ENCODE results near the gene RTP1.
"Not testable (repeated sequence)": the region's sequence is repeated elsewhere in the genome, so short reads cannot be mapped to it uniquely, and the experiment has no call there.

The RTP1 gene, protein sequence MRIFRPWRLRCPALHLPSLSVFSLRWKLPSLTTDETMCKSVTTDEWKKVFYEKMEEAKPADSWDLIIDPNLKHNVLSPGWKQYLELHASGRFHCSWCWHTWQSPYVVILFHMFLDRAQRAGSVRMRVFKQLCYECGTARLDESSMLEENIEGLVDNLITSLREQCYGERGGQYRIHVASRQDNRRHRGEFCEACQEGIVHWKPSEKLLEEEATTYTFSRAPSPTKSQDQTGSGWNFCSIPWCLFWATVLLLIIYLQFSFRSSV

DNA sequence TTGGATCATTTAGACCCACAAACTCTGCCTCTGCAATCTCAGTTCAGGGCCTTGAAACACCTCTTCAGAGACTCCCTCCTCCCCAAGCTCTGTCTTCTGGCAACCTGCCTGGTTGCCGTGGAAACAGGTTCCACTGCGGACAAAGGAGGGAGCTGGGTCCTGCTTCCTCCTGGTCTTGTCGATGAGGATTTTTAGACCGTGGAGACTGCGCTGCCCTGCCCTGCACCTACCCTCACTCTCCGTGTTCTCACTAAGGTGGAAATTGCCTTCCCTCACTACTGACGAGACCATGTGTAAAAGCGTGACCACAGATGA, at the start of gene RTP1:
Gene RTP1, plus strand, starts transcription at position 152 of the 315 bp plus-strand sequence. Its CDS starts 30 bp downstream, at position 182.
- H3K27ac Mint-ChIP-seq = no peak within 1 kb of the TSS
- H3K9me3 Mint-ChIP-seq = no peaks in the 10 kb centered on the region
- H3K27me3 Mint-ChIP-seq = peaks cover 11% of the 10 kb centered on the region
- DNase-seq = no peak
- no peak within 1 kb of the TSS for H3K4me3 Mint-ChIP-seq
- no peak for ATAC-seq
- H3K4me1 Mint-ChIP-seq = no peaks in the 10 kb centered on the region

DNA sequence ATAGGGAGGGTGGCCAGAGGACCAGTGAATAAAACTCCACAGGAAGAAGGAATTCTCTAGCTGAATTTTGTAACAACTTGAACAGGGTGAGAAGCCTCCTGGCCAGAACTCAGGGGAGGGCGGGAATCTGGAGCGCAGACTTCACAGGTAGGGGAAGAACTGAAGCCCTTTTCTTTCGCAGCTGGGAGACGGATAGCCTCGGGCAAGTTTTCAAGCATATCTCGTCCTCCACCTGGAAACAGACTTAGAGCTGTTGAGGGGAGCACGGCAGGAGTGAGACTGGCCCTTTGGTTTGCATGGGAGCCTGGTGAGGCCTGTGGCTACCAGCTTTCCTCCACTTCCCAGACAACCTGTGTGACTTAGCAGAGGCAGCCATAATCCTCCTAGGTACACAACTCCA, 47.1 kb upstream of the RTP1 start:
- H3K4me3 Mint-ChIP-seq = no peak overlapping the region
- peaks cover 12% of the 10 kb centered on the region for H3K27me3 Mint-ChIP-seq
- DNase-seq (no peak), ATAC-seq (no peak)
- H3K4me1 Mint-ChIP-seq = peaks cover 14% of the 10 kb centered on the region
- H3K27ac Mint-ChIP-seq = no peak overlapping the region
- peaks cover 15 to 16% of the 10 kb centered on the region in 2 donors for H3K9me3 Mint-ChIP-seq

DNA sequence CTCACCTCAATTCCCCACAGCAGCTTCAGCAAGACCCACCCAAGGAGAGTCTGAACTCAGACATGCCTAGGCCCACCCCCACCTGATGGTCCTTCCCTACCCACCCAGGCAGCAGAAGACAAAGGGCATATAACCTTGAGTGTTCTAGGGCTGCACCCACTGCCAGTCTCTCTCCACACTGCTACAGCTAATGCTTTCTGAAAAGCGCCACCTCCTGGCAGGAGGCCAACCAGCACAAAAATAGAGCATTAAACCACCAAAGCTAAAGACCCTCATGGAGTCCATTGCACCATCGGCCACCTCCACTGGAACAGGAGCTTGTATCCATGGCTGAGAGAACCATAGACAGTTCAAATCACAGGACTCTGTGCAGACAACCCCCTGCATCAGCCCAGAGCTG, 46.7 kb upstream of the RTP1 start:
- Mint-ChIP-seq H3K27me3 (peaks cover 13% of the 10 kb centered on the region), H3K27ac (peak overlapping the region; percentile 29 to 74), H3K4me1 (peaks cover 14% of the 10 kb centered on the region), H3K4me3 (no peak overlapping the region), H3K9me3 (peaks cover 13% of the 10 kb centered on the region in 2 donors)
- ATAC-seq = peak; percentile 82
- peak; percentile 50 to 68 for DNase-seq

DNA sequence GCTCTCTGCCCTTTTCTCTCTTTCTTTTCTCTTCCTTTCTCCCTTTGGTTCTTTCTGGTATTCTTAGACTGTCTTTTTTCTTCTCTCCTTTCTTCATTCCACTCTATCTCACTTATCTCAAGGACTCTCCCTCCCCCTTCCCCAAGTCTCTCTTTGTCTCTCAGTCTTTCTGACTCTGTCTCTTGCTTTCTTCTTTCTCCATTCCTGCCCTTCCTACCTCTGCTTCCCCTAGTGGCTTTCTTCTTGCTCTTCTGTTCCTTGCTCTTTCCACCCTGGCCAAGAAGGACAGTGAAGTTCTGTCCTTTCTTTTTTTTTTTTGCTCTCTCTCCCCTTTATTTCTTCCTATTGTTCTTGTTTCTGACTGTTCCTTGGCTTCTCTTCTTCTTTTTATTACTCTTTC, 35.7 kb upstream of the RTP1 start:
- Mint-ChIP-seq H3K27ac (no peak overlapping the region), H3K4me1 (no peaks in the 10 kb centered on the region), H3K9me3 (peaks cover 7 to 10% of the 10 kb centered on the region in 2 donors), H3K4me3 (no peak overlapping the region), H3K27me3 (peaks cover 9% of the 10 kb centered on the region)
- ATAC-seq = no peak
- no peak for DNase-seq

DNA sequence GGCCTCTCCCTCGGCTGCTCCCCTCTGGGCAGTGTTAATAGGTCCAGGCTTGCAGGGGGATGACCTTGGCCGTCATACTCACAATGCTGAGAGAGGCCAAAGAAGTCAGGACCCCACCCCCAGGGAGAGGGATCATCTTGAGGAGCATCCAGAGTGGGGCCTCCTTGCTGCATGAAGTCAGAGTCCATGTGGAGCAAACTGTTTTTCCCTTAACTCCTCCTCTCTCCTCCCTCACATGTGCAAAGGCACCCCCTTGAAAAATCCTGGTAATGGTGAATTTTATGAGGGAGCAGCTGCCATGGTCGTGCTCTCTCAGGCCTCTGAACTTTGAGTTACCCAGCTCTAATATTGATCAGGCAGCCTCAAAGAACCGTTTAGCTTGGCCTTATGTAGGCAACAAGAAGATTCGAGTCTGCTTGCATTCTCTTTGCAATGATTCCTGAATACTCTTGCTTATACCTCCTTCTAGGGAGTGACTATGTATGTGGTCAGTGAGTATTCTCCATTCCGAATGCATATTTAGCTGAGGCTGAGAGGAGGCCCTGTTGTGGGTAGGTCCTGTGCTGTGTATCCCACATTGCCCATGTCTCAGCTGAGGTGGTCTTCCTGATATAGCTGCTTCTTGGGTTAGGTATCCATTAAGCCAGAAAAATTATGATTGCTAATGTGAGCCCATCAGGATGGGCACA, 34.9 kb upstream of the RTP1 start:
- peaks cover 7 to 10% of the 10 kb centered on the region in 2 donors for H3K9me3 Mint-ChIP-seq
- no peak for DNase-seq
- no peak for ATAC-seq
- no peak overlapping the region for H3K4me3 Mint-ChIP-seq
- peaks cover 9% of the 10 kb centered on the region for H3K27me3 Mint-ChIP-seq
- H3K27ac Mint-ChIP-seq = peak overlapping the region in 1 of 2 donors; percentile 37
- H3K4me1 Mint-ChIP-seq = no peaks in the 10 kb centered on the region

DNA sequence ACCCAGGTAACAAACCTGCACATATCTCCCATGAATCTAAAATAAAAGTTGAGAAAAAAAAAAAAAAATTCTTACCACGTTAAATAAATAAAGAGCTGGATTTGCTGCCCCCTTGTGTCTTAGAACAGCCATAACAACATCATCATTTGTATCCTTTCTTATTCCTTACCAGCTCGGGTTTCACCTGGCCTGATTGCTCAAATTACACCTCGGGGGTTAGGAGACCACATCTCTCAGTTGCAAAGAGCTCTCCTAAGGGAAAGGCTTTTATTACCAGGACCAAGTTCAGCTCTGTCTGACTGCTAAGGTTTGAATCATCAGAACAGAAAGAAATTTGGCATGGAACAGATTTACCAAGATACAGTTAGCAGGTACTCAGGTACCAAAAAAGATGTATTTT, 32.1 kb upstream of the RTP1 start:
- no peak overlapping the region for H3K27ac Mint-ChIP-seq
- ATAC-seq = peak; percentile 64
- no peaks in the 10 kb centered on the region for H3K9me3 Mint-ChIP-seq
- H3K27me3 Mint-ChIP-seq = peaks cover 9% of the 10 kb centered on the region
- H3K4me3 Mint-ChIP-seq = no peak overlapping the region
- H3K4me1 Mint-ChIP-seq = no peaks in the 10 kb centered on the region
- DNase-seq = peak; percentile 27 to 28

DNA sequence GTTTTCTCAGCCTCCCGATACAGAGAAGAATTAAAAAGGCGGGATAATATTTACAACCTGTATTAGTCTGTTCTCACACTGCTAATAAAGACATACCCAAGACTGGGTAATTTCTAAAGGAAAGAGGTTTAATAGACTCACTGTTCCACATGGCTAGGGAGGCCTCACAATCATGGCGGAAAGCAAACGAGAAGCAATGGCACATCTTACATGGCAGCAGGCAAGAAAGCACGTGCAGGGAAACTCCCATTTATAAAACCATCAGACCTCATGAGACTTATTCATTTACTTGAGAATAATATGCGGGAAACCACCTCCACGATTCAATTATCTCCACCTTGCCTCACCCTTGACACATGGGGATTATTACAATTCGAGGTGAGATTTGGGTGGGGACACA, 30.5 kb upstream of the RTP1 start:
- Mint-ChIP-seq H3K27ac (no peak overlapping the region), H3K9me3 (no peaks in the 10 kb centered on the region), H3K4me3 (no peak overlapping the region), H3K4me1 (no peaks in the 10 kb centered on the region), H3K27me3 (peaks cover 5% of the 10 kb centered on the region)
- ATAC-seq = no peak
- no peak for DNase-seq

DNA sequence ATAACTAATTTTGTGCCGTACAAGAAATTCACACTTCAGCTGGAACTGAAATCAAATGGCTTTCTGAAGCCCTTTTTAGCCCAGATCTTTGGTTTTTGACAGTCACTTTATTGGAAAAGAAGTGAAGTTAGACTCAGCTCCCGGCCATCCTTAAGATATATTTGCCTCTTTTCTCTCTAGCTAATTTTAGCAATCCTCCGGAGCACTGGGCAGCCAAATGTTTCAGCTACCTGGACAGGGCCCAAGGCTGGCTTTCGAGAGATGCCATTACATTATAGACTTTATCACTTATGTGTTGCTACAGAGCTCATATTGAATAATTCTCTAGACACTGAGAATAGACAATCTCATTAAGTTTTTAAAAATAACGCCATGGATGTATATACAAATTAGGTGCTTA, 29.5 kb upstream of the RTP1 start:
- Mint-ChIP-seq H3K9me3 (no peaks in the 10 kb centered on the region), H3K4me1 (no peaks in the 10 kb centered on the region), H3K27ac (no peak overlapping the region), H3K4me3 (no peak overlapping the region), H3K27me3 (no peaks in the 10 kb centered on the region)
- no peak for DNase-seq
- ATAC-seq = no peak

DNA sequence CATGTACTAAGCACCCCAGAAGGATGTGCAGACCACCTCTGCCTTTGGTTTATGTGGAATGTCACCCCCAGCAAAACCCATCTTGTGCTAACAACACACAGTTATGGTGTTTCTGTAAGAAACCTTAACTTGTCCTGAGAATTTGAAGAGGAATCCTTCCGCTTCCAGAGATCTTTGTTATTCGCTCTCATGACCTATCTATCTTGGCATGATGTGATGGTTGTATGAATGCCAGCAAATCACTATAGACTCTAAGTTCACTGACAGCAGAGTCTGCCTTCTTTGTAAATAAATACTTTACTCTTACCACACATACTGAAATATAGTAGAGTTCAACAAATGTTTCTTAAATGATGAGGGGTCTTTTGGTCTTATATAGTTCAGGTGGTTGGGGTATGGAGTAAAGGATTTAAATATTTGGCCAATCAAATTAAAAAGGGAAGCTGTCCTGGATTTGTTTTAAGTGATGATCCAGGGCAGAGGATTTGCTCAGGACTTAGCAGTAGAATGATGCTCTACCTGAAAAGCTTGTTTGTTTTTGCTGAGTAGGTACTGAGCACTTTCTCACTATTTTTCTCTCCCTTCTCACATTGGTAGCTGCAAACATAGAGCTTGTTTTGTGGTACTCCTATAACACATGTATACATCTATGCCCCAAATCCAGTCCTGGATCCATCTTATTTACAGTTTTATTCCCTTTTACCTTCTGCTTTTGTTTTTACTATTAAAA, 27.9 kb upstream of the RTP1 start:
- H3K27ac Mint-ChIP-seq = no peak overlapping the region
- no peak for DNase-seq
- H3K27me3 Mint-ChIP-seq = no peaks in the 10 kb centered on the region
- no peaks in the 10 kb centered on the region for H3K4me1 Mint-ChIP-seq
- no peaks in the 10 kb centered on the region for H3K9me3 Mint-ChIP-seq
- ATAC-seq = no peak
- no peak overlapping the region for H3K4me3 Mint-ChIP-seq

DNA sequence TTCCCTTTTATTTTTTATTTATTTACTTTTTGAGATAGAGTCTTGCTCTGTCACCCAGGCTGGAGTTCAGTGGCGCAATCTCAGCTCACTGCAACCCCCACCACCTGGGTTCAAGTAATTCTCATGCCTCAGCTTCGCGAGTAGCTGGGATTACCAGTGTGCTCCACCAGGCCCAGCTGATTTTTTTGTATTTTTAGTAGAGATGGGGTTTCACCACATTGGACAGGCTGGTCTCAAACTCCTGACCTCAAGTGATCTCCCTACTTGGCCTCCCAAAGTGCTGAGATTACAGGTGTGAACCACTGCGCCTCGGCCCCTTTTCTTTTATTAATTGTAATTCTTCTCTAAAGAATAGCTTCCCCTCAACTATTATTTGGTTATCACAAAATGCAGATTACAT, 26.4 kb upstream of the RTP1 start:
- H3K9me3 Mint-ChIP-seq, H3K27ac Mint-ChIP-seq, ATAC-seq, DNase-seq, H3K4me1 Mint-ChIP-seq, H3K4me3 Mint-ChIP-seq, H3K27me3 Mint-ChIP-seq: not testable (repeated sequence)

DNA sequence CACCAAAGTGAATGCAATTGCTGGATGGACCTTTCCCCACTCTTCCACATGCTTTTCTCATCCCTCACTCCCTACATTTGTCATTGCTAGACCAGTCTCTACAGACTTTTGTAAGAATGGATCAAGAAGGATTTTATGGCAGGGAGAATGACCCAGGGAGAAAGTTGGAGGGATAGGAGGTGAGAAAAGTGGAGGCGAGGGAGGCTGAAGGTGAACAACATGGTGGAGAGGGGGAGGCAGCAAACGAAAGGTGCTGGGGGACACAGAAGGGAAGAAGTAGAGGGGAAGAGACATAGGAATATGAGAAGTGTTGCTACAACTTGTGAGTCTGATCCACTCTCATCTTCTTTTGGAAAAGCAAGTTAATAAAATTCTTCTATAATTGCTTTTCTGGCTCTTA, 24.4 kb upstream of the RTP1 start:
- H3K4me3 Mint-ChIP-seq = no peak overlapping the region
- no peaks in the 10 kb centered on the region for H3K4me1 Mint-ChIP-seq
- no peak overlapping the region for H3K27ac Mint-ChIP-seq
- H3K27me3 Mint-ChIP-seq = no peaks in the 10 kb centered on the region
- DNase-seq = no peak
- no peaks in the 10 kb centered on the region for H3K9me3 Mint-ChIP-seq
- no peak for ATAC-seq

DNA sequence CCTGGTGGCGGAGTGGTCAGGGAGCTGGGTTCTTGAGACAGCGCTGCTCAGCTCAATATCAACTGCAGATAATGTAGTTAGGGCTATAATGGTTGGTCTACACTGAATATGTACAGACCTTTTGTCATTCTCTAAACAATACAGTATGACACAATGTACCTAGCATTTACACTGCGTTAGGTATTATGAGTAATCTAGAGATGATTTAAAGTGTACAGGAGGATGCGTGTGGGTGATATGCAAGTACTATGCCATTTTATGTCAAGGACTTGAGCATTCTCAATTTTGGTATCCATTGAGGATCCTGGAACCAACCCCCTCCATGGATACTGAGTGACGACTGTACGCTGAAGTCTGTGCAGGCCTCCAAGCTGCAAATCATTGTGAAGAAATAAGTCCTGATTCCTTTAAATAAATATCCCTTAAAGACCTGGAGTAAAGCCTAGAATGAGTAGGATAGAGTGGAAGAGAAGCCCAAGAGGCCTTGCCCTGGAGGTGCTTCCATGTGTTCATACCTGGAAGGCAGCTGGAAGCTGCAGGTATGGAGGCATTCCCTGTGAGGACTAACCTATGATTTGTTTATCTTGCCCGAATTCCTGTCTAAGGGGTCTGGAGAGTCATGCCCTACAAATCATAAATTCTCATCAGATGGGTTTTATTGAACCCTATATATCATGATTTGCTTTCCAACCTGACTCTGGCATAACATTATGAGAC, 15.7 kb upstream of the RTP1 start:
- Mint-ChIP-seq H3K27ac (no peak overlapping the region), H3K27me3 (peaks cover 8% of the 10 kb centered on the region), H3K9me3 (no peaks in the 10 kb centered on the region), H3K4me3 (no peak overlapping the region), H3K4me1 (no peaks in the 10 kb centered on the region)
- ATAC-seq = peak; percentile 40
- no peak for DNase-seq

DNA sequence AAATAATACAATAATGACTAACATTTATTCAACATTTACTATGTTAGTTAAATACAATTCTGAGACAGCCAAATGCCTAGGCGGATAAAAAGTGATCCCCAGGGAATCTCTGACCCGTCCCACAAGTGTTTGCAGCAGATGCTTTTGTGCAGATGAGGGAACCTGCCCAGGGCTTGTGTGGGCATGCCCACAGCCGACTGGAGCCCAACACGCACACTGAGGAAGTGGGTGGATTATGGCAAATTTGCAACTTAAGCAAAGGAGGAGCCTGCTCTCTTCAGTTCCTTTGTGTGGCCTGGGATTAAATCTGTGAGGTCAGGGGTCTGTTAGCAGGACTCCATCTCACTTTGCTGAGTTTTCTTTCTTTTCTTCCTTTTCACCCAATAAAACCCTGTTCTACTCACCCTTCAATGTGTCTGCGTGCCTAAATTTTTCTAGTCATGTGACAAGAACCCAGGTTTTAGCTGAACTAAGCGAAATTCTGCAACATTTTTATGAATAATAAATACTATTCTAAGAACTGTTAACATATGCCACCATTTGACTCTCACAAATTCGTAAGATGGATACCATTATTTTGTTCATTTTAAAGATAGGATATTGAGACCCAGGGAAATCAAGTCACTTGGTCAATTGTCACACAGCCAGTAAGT, 13.9 kb upstream of the RTP1 start:
- H3K27me3 Mint-ChIP-seq = peaks cover 16% of the 10 kb centered on the region
- no peak overlapping the region for H3K4me3 Mint-ChIP-seq
- ATAC-seq = no peak
- DNase-seq = no peak
- H3K4me1 Mint-ChIP-seq = no peaks in the 10 kb centered on the region
- no peaks in the 10 kb centered on the region for H3K9me3 Mint-ChIP-seq
- H3K27ac Mint-ChIP-seq = no peak overlapping the region

DNA sequence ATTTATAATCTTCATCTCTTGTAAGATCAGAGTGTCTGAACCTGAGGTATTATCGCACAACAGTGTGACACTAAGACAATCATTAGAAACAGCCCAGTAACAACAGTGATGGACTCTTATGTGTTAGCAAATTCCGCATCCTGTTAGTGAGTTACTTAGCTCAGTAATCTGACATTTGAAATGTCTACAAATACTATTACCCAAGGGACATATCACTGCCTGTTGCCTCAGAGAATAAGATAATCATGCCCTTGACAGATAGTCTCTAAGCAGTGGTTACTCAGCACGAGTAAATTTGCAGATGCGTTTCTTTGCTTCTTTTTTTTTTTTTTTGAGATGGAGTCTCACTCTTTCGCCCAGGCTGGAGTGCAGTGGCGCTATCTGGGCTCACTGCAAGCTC, 13.4 kb upstream of the RTP1 start:
- Mint-ChIP-seq H3K27ac (no peak overlapping the region), H3K27me3 (peaks cover 18% of the 10 kb centered on the region), H3K4me3 (no peak overlapping the region), H3K4me1 (no peaks in the 10 kb centered on the region), H3K9me3 (no peaks in the 10 kb centered on the region)
- DNase-seq (no peak), ATAC-seq (no peak)

DNA sequence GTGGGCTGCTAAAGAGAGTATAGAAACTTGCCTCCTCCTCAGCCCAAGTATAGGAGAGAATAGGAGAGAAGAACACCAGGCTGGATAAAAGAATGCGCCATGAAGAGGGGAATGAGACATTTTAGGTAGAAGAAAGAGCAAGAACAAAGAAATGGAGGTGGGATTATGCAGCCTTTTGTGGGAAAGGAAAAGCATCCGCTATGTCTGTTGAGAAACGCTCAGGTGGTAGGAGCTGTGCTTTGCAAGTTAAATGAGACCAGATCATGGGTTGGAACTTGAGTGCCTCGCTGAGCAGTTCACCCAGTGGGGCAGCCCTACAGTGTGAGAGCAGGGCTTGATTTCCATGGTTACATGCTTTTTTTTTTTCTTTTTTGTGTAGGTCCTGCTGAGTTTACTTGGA, 11.5 kb upstream of the RTP1 start:
- H3K4me3 Mint-ChIP-seq = no peak overlapping the region
- DNase-seq (no peak), ATAC-seq (no peak)
- no peaks in the 10 kb centered on the region for H3K4me1 Mint-ChIP-seq
- no peaks in the 10 kb centered on the region for H3K9me3 Mint-ChIP-seq
- H3K27ac Mint-ChIP-seq = no peak overlapping the region
- peaks cover 29% of the 10 kb centered on the region for H3K27me3 Mint-ChIP-seq
